Measurements from ENCODE around the gene SVIL. TPM values are rescaled to one million over a fixed set of nuclear protein-coding genes. Genes with fewer than 3 reads are reported as not detected.

SVIL gene
- polyA plus RNA-seq, 1 experiment: 5.7 TPM

- TF ChIP-seq CTCF (IDR thresholded peaks at IDR 0.05; ENCODE audit: insufficient read depth, low read depth, low read length): no peak
- CTCF ChIA-PET: no interaction called here
- no peak for DNase-seq (ENCODE audit: low read depth)
- Histone ChIP-seq H3K4me3 (ENCODE audit: low read depth, low read length) (no peak overlapping the region), H3K36me3 (ENCODE audit: control insufficient read depth, insufficient read depth, low read length) (no peaks in the 10 kb centered on the region), H3K27me3 (ENCODE audit: control insufficient read depth, insufficient read depth, low read length) (no peaks in the 10 kb centered on the region)
- POLR2A ChIA-PET: no interaction called here
Observed at GRCh38 chr10:29434111-29434510, 200.7 kb downstream of the SVIL start.

DNA sequence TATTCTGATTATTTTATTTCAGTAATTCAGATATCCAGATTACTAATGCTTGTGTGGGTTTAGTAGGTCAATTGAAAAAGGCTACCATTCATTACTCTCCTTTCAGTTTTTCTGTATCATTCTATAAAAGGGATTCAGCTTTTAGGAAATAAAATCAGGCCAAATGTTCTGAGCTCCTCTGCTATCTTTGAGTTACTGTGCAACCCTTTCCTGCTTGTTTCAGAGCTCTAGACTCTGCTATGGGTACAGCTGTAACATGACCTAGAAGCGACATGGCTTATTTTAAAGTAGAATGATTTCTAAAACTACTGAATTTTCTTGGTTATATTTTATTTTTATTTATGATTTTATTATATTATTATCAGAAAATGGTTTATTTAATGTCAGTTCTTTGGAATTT lies 203.1 kb downstream of the SVIL start:
- no peak overlapping the region for H3K4me3 ChIP-seq (ENCODE audit: low read depth, low read length)
- no peak for DNase-seq (ENCODE audit: low read depth)
- TF ChIP-seq CTCF (IDR thresholded peaks at IDR 0.05; ENCODE audit: insufficient read depth, low read depth, low read length): no peak
- POLR2A ChIA-PET: no interaction called here
- H3K36me3 ChIP-seq (ENCODE audit: control insufficient read depth, insufficient read depth, low read length): no peaks in the 10 kb centered on the region; the same call in 1 of the 2 replicates
- CTCF ChIA-PET: interaction anchor here (0.8 to 1.5 kb wide), 3 partner anchors 17 to 65 kb away, joined by 3 to 6 read pairs (median 3); no protein-coding TSS in a partner anchor
- H3K27me3 ChIP-seq (ENCODE audit: control insufficient read depth, insufficient read depth, low read length): no peaks in the 10 kb centered on the region

DNA sequence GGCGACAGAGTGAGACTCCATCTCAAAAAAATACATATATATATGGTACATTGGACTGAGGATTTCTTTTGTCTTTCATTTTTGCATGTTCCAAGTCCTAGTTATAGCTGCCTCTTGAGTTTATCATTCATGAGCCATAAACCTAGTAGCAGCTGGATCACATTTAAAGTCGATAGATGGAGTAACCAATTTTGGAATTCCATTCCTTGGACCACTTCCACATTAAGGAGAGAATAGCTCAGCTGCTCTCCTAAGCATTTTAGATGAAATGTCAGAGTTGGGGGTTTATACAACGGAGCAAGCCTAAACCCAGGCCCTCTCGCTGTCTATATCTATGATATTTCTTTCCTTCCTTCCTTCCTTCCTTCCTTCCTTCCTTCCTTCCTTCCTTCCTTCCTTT lies 204.7 kb downstream of the SVIL start:
- DNase-seq (ENCODE audit: low read depth): no peak
- ChIA-PET CTCF (interaction anchor here (1.0 to 1.9 kb wide), 5 partner anchors 9 to 66 kb away, joined by 3 to 7 read pairs (median 4); no protein-coding TSS in a partner anchor), POLR2A (no interaction called here)
- no peak overlapping the region for H3K4me3 ChIP-seq (ENCODE audit: low read depth, low read length)
- TF ChIP-seq CTCF (IDR thresholded peaks at IDR 0.05; ENCODE audit: insufficient read depth, low read depth, low read length): no peak
- no peaks in the 10 kb centered on the region; the same call in 1 of the 2 replicates for H3K36me3 ChIP-seq (ENCODE audit: control insufficient read depth, insufficient read depth, low read length)
- H3K27me3 ChIP-seq (ENCODE audit: control insufficient read depth, insufficient read depth, low read length): no peaks in the 10 kb centered on the region

- Histone ChIP-seq H3K36me3 (ENCODE audit: control insufficient read depth, insufficient read depth, low read length) (no peaks in the 10 kb centered on the region; the same call in 1 of the 2 replicates), H3K27me3 (ENCODE audit: control insufficient read depth, insufficient read depth, low read length) (no peaks in the 10 kb centered on the region), H3K4me3 (ENCODE audit: low read depth, low read length) (no peak overlapping the region)
- DNase-seq (ENCODE audit: low read depth): no peak
- no peak for TF ChIP-seq CTCF (IDR thresholded peaks at IDR 0.05; ENCODE audit: insufficient read depth, low read depth, low read length)
- ChIA-PET POLR2A (no interaction called here), CTCF (interaction anchor here (0.6 to 1.9 kb wide), 6 partner anchors 9 to 76 kb away, joined by 3 to 7 read pairs (median 3); no protein-coding TSS in a partner anchor)
Observed at GRCh38 chr10:29428486-29428885, 206.3 kb downstream of the SVIL start.

DNA sequence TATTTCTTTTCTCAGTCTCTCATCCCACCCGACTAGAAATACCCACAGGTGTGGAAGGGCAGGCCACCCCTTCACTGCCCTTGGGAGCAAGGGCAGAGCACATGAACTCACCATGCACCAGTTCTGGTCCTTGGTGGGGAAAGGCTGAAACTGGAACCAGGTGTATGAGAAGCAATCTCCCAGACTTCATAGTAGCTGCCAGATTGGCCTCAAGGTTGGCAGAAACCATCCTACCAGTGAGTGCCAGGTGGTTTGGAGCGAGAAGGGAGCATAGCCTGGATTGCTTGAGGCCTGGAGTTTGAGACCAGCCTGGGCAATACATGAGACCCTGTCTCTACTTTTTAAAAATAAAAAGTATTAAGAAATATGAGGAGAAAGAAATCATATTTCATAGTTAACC lies 207.1 kb downstream of the SVIL start:
- ChIA-PET CTCF (interaction anchor here (1.0 to 1.4 kb wide), 3 partner anchors 8 to 40 kb away, joined by 3 read pairs; no protein-coding TSS in a partner anchor), POLR2A (no interaction called here)
- no peak overlapping the region for H3K4me3 ChIP-seq (ENCODE audit: low read depth, low read length)
- no peak for DNase-seq (ENCODE audit: low read depth)
- H3K36me3 ChIP-seq (ENCODE audit: control insufficient read depth, insufficient read depth, low read length): no peaks in the 10 kb centered on the region; the same call in 1 of the 2 replicates
- H3K27me3 ChIP-seq (ENCODE audit: control insufficient read depth, insufficient read depth, low read length): no peaks in the 10 kb centered on the region
- TF ChIP-seq CTCF (IDR thresholded peaks at IDR 0.05; ENCODE audit: insufficient read depth, low read depth, low read length): no peak

All from BJ (cell line).